Activated CD4-positive, alpha-beta T cell treated with anti-CD3 and anti-CD28 coated beads, Interleukin-2, amount 50 U/mL, for 1 hour (primary cell): ENCODE measurements around the gene NAA10.

Experiments used
- DNase-seq: peaks from one replicate; pipeline ENCODE4 v3.0.0-alpha.2; 2020

Gene NAA10

GRCh38 chrX:153927922-153928760 lies 6.7 kb downstream of the NAA10 start:
- DNase-seq: peak; percentile 88

GRCh38 chrX:153927672-153927921 lies 7.2 kb downstream of the NAA10 start:
- no peak for DNase-seq

GRCh38 chrX:153926858-153927671 lies 7.8 kb downstream of the NAA10 start:
- DNase-seq: peak; percentile 63

- DNase-seq: no peak
Observed at GRCh38 chrX:153926552-153926857, 8.3 kb downstream of the NAA10 start.

GRCh38 chrX:153925739-153926551 lies 8.9 kb downstream of the NAA10 start, which contains the start of gene ARHGAP4:
Gene ARHGAP4 (minus strand): TSS chrX:153926264. CDS start chrX:153926202, 62 bp downstream.
- DNase-seq: peak; percentile 22

GRCh38 chrX:153925387-153925738 lies 9.5 kb downstream of the NAA10 start:
- no peak for DNase-seq

- DNase-seq: peak; percentile 39
Observed at GRCh38 chrX:153924149-153924861, 10.5 kb downstream of the NAA10 start.

- no peak for DNase-seq
Observed at GRCh38 chrX:153922932-153923857, 11.6 kb downstream of the NAA10 start.

GRCh38 chrX:153921511-153922446 lies 13.1 kb downstream of the NAA10 start:
- no peak for DNase-seq

- DNase-seq: no peak
Observed at GRCh38 chrX:153921070-153921469, 13.8 kb downstream of the NAA10 start.

- DNase-seq: no peak
Observed at GRCh38 chrX:153920546-153920945, 14.3 kb downstream of the NAA10 start.

- no peak for DNase-seq
Observed at GRCh38 chrX:153919281-153919680, 15.6 kb downstream of the NAA10 start.

GRCh38 chrX:153917869-153918268 lies 17.0 kb downstream of the NAA10 start:
- no peak for DNase-seq

GRCh38 chrX:153913701-153914100 lies 21.1 kb downstream of the NAA10 start:
- no peak for DNase-seq

- no peak for DNase-seq
Observed at GRCh38 chrX:153913211-153913610, 21.6 kb downstream of the NAA10 start.

- DNase-seq: no peak
Observed at GRCh38 chrX:153911798-153912197, 23.0 kb downstream of the NAA10 start.

- DNase-seq: no peak
Observed at GRCh38 chrX:153910446-153910845, 24.4 kb downstream of the NAA10 start.

GRCh38 chrX:153909980-153910360 lies 24.9 kb downstream of the NAA10 start:
- DNase-seq: no peak

- DNase-seq: no peak
Observed at GRCh38 chrX:153909024-153909979, 25.5 kb downstream of the NAA10 start.
